Trophoblast cell (in vitro differentiated cells and primary cell): ENCODE measurements around the gene TMPRSS4.
A peak's percentile ranks its signal among the peaks of the same experiment; 100 is the strongest.

Experiments
- DNase-seq, 2 donors: peaks; one replicate each; pipeline ENCODE4 v3.0.0-alpha.2; 2016
- H2AFZ ChIP-seq: 2 replicates; pipeline ENCODE4 v1.6.1; 2013; ENCODE audit warnings: low read length, moderate library complexity, mild to moderate bottlenecking; ENCODE audit not compliant: insufficient read depth, poor library complexity
- H2AK5ac ChIP-seq: 2 replicates; pipeline ENCODE4 v1.6.1; 2013; ENCODE audit warnings: mild to moderate bottlenecking, low read length
- H2BK120ac ChIP-seq: 2 replicates; pipeline ENCODE4 v1.6.1; 2013; ENCODE audit warnings: low read length, mild to moderate bottlenecking, moderate library complexity; ENCODE audit not compliant: insufficient read depth, poor library complexity
- H2BK12ac ChIP-seq: 2 replicates; pipeline ENCODE4 v1.6.1; 2013; ENCODE audit warnings: mild to moderate bottlenecking, low read length, moderate library complexity
- H2BK5ac ChIP-seq: 2 replicates; pipeline ENCODE4 v1.6.1; 2013; ENCODE audit warnings: low read length, low read depth, moderate library complexity, mild to moderate bottlenecking; ENCODE audit not compliant: poor library complexity
- H3K14ac ChIP-seq: 2 replicates; pipeline ENCODE4 v1.6.1; 2013; ENCODE audit warnings: mild to moderate bottlenecking, low read length
- H3K18ac ChIP-seq: 2 replicates; pipeline ENCODE4 v1.6.1; 2013; ENCODE audit warnings: mild to moderate bottlenecking, low read length
- H3K23ac ChIP-seq: 2 replicates; pipeline ENCODE4 v1.6.1; 2013; ENCODE audit warnings: low read length
- H3K27ac ChIP-seq: 2 replicates; pipeline ENCODE4 v1.5.1; 2013; ENCODE audit warnings: low read depth, mild to moderate bottlenecking, inconsistent platforms, low read length, moderate library complexity
- H3K27me3 ChIP-seq: 2 replicates; pipeline ENCODE4 v1.6.1; 2013; ENCODE audit warnings: inconsistent platforms, mild to moderate bottlenecking, low read length, moderate library complexity; ENCODE audit not compliant: insufficient read depth
- H3K36me3 ChIP-seq, 2 experiments: 1 replicate in 1 of 2; 2 replicates in 1 of 2; pipeline ENCODE4 v1.6.1; 2013; ENCODE audit warnings: low read length in 2 of 2, mild to moderate bottlenecking in 2 of 2, moderate library complexity in 1 of 2; ENCODE audit not compliant: insufficient read depth in 2 of 2, control insufficient read depth in 1 of 2
- H3K4ac ChIP-seq: 2 replicates; pipeline ENCODE4 v1.6.1; 2013; ENCODE audit warnings: low read depth, mild to moderate bottlenecking, low read length, moderate library complexity
- H3K4me1 ChIP-seq, 2 experiments: 1 replicate in 1 of 2; 2 replicates in 1 of 2; pipeline ENCODE4 v1.6.1; 2013; ENCODE audit warnings: low read length in 2 of 2, mild to moderate bottlenecking in 2 of 2, moderate library complexity in 1 of 2; ENCODE audit not compliant: insufficient read depth in 2 of 2, control insufficient read depth in 1 of 2
- H3K4me2 ChIP-seq: 2 replicates; pipeline ENCODE4 v1.6.1; 2013; ENCODE audit warnings: inconsistent platforms, mild to moderate bottlenecking, low read length, moderate library complexity
- H3K4me3 ChIP-seq: 2 replicates; pipeline ENCODE4 v1.5.1; 2013; ENCODE audit warnings: mild to moderate bottlenecking, low read depth, low read length, inconsistent platforms
- H3K79me1 ChIP-seq: one replicate; pipeline ENCODE4 v1.6.1; 2013; ENCODE audit warnings: low read length
- H3K79me2 ChIP-seq: 2 replicates; pipeline ENCODE4 v1.6.1; 2013; ENCODE audit warnings: low read length, mild to moderate bottlenecking; ENCODE audit not compliant: control insufficient read depth, insufficient read depth, poor library complexity
- H3K9ac ChIP-seq: 2 replicates; pipeline ENCODE4 v1.6.1; 2013; ENCODE audit warnings: mild to moderate bottlenecking, low read length
- H3K9me3 ChIP-seq: 2 replicates; pipeline ENCODE4 v1.6.1; 2013; ENCODE audit warnings: low read depth, mild to moderate bottlenecking, control low read depth, inconsistent platforms, low read length; ENCODE audit not compliant: insufficient read depth
- H4K12ac ChIP-seq: 2 replicates; pipeline ENCODE4 v1.6.1; 2013; ENCODE audit warnings: low read depth, mild to moderate bottlenecking, low read length, moderate library complexity
- H4K8ac ChIP-seq: 2 replicates; pipeline ENCODE4 v1.6.1; 2013; ENCODE audit warnings: low read depth, mild to moderate bottlenecking, low read length, moderate library complexity
- H4K91ac ChIP-seq: one replicate; pipeline ENCODE4 v1.6.1; 2013; ENCODE audit warnings: low read depth, mild to moderate bottlenecking, low read length, moderate library complexity
- WGBS: extraction: QIAGEN DNeasy Blood & Tissue Kit; methylation state at CpG from one replicate; pipeline ENCODE4 v1.1.7; 2013; ENCODE audit warnings: missing lambda C conversion rate; ENCODE audit not compliant: insufficient read length, insufficient coverage; ENCODE audit errors: extremely low coverage; 5-methylcytosine and 5-hydroxymethylcytosine counted together

TMPRSS4 gene

DNA sequence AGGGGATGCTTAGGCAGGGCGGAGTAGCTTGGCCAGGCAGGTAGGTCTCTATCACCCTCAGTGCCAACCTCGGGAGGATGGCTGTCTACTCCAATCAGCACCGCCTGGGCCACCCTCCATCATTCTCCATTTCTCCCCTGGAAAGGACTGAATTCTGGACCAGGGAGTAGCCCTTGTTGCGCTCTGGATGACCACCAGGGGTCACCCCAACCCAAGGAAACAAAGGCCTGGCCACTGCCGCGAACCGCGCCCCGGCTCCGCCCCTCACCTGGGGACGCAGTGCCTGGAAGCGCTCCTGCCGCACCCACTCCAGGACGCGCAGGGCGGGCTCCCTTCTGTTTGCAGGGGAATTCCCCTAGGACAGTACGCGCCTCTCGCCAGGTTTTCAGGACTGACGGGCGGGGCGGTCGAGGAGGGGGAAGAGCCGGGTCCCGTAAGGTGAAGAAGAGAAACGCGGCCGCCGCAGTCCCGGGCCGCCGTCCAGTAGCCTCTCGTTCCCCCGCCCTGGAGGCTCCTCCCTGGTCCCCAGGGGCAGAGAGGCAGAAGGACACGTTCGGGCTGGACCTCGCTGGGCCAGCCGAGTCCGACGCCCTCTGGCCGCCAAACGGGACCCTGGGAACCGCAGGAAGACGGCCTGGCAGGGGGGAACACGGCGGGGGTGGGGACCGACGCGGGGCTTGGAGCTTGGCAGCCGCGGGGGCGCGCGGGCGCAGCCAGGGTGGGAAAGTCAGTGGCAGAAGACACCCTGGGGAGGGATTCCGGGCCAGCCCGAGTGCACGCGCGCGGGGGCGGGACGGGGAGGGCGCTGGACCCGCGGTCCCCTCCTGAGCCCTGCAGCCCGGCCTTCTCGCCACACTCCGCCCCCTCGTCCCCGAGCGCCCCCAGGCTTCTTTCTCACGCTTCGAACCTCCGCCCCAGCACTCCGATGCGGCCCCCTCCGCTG lies 68.7 kb downstream of the TMPRSS4 start:
- H4K12ac ChIP-seq: no peak overlapping the region
- WGBS: no CpG with 5 or more reads among the region's 78 CpGs

DNA sequence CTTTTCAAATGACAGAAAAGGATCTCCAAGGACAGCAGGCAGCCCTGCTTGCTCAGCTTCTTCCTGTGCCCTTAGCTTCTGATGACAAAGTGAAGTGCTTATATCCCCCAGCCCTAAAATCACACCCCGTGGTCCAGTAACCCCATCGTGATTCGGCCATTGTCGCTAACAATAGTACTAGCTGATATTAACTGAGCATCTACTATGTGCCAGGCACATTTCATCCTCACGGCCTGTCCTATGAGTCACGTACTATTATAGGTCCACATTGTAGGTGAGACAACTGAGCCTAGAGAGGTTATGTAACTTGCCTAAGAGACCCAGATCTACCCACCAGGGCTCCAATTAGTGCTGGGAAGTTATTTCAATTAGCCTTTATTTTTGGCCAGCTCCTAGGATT lies 69.7 kb downstream of the TMPRSS4 start:
- H2AK5ac ChIP-seq: no peak overlapping the region
- no peak overlapping the region for H2BK120ac ChIP-seq
- no peak overlapping the region for H2AFZ ChIP-seq
- no peak overlapping the region for H4K91ac ChIP-seq
- no peak overlapping the region for H3K4ac ChIP-seq
- no CpG with 5 or more reads among the region's 6 CpGs for WGBS
- H3K27me3 ChIP-seq: peaks cover 22% of the 10 kb centered on the region
- H3K4me1 ChIP-seq: no peaks in the 10 kb centered on the region
- no peak overlapping the region for H3K4me3 ChIP-seq
- H3K9me3 ChIP-seq: no peaks in the 10 kb centered on the region
- H3K27ac ChIP-seq: no peak overlapping the region
- H3K79me2 ChIP-seq: no peaks in the 10 kb centered on the region
- H2BK12ac ChIP-seq: no peak overlapping the region
- no peak overlapping the region for H3K4me2 ChIP-seq
- H3K79me1 ChIP-seq: no peaks in the 10 kb centered on the region
- no peak for DNase-seq
- no peak overlapping the region for H3K14ac ChIP-seq
- H3K23ac ChIP-seq: no peak overlapping the region
- no peak overlapping the region for H3K18ac ChIP-seq
- no peak overlapping the region for H4K8ac ChIP-seq
- H2BK5ac ChIP-seq: no peak overlapping the region
- H3K36me3 ChIP-seq: no peaks in the 10 kb centered on the region
- no peak overlapping the region for H4K12ac ChIP-seq
- no peak overlapping the region for H3K9ac ChIP-seq

More for the DNA sequence above, 68.7 kb downstream of the TMPRSS4 start:
- Histone ChIP-seq H3K4ac (no peak overlapping the region), H4K8ac (no peak overlapping the region), H4K91ac (no peak overlapping the region), H3K4me3 (peak overlapping the region; percentile 67), H2AFZ (peak overlapping the region; percentile 74), H3K27me3 (peaks cover 12% of the 10 kb centered on the region), H3K9me3 (no peaks in the 10 kb centered on the region), H3K27ac (no peak overlapping the region), H3K4me2 (peak overlapping the region; percentile 85), H2AK5ac (no peak overlapping the region), H3K4me1 (no peaks in the 10 kb centered on the region), H3K36me3 (no peaks in the 10 kb centered on the region), H3K79me1 (no peaks in the 10 kb centered on the region), H2BK120ac (no peak overlapping the region), H3K14ac (no peak overlapping the region), H3K23ac (no peak overlapping the region), H3K18ac (no peak overlapping the region), H3K79me2 (no peaks in the 10 kb centered on the region), H2BK12ac (no peak overlapping the region), H3K9ac (no peak overlapping the region), H2BK5ac (no peak overlapping the region)
- DNase-seq: peak; percentile 90 to 93

DNA sequence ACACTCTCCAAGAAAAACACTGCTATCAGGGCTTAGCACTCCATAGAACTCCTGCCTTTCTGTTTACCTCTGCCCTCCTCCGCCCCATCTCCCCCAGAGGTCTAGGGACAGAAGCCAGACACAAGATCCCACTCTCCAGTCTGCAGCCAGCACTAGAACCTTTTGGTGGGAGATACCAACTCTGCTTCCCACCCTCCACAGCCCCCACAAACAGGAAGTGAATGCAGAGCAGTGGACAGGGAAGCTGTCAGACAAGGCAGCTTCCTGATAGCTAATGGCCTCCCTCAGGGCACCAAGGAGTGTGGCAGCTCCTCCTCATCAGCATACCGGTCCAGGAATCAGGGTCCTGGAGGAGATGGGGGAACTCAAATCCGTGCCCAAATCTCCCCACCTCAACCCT lies 70.6 kb downstream of the TMPRSS4 start:
- H3K27me3 ChIP-seq: peaks cover 30% of the 10 kb centered on the region
- no peak overlapping the region for H2AK5ac ChIP-seq
- no peaks in the 10 kb centered on the region for H3K79me2 ChIP-seq
- H4K91ac ChIP-seq: no peak overlapping the region
- H4K12ac ChIP-seq: peak overlapping the region; percentile 6
- no peak overlapping the region for H2AFZ ChIP-seq
- H3K18ac ChIP-seq: no peak overlapping the region
- no peak overlapping the region for H3K4me3 ChIP-seq
- H3K27ac ChIP-seq: no peak overlapping the region
- H4K8ac ChIP-seq: peak overlapping the region; percentile 36
- WGBS: no CpG with 5 or more reads among the region's 3 CpGs
- H3K4me2 ChIP-seq: no peak overlapping the region
- no peak for DNase-seq
- H3K23ac ChIP-seq: no peak overlapping the region
- no peak overlapping the region for H3K9ac ChIP-seq
- H2BK120ac ChIP-seq: no peak overlapping the region
- no peaks in the 10 kb centered on the region for H3K79me1 ChIP-seq
- H2BK12ac ChIP-seq: no peak overlapping the region
- no peaks in the 10 kb centered on the region for H3K4me1 ChIP-seq
- H3K9me3 ChIP-seq: no peaks in the 10 kb centered on the region
- no peak overlapping the region for H2BK5ac ChIP-seq
- H3K4ac ChIP-seq: no peak overlapping the region
- H3K36me3 ChIP-seq: no peaks in the 10 kb centered on the region
- no peak overlapping the region for H3K14ac ChIP-seq

DNA sequence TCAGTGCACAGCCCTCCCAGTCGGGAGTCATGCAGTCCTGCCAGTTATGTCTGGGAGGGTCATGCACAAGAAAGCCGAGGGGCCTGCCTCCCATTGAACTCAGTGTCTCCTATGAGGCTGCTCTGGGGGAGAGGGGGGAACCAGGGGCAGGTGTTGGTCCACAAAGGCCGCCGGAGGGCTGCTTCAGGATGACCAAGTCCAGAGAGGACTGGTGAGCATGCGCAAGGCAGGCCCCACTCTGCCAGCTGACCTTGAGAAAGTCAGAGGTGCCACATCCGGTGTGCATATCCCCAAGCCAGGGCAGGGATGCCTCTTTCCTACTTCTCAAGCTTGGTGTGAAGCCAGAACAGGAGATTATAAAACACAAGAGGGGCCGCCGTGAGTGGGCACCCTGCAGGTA lies 71.4 kb downstream of the TMPRSS4 start:
- H4K8ac ChIP-seq: no peak overlapping the region

More for the DNA sequence above, 71.4 kb downstream of the TMPRSS4 start:
- Histone ChIP-seq H3K9me3 (peaks cover 2% of the 10 kb centered on the region), H4K12ac (no peak overlapping the region), H2BK12ac (no peak overlapping the region), H3K27me3 (peaks cover 37% of the 10 kb centered on the region), H3K79me2 (no peaks in the 10 kb centered on the region), H3K23ac (no peak overlapping the region), H3K18ac (no peak overlapping the region), H3K14ac (no peak overlapping the region), H3K4me3 (no peak overlapping the region), H3K4me2 (no peak overlapping the region), H3K9ac (no peak overlapping the region), H2BK5ac (no peak overlapping the region), H2BK120ac (no peak overlapping the region), H2AFZ (no peak overlapping the region), H3K36me3 (no peaks in the 10 kb centered on the region), H3K4ac (no peak overlapping the region), H3K79me1 (no peaks in the 10 kb centered on the region), H3K27ac (no peak overlapping the region), H4K91ac (no peak overlapping the region), H3K4me1 (peaks cover 4 to 5% of the 10 kb centered on the region in 2 experiments), H2AK5ac (no peak overlapping the region)
- DNase-seq: no peak
- WGBS: no CpG with 5 or more reads among the region's 8 CpGs
